ENCODE results near the gene ATP1B3. TPM values are rescaled to one million over a fixed set of nuclear protein-coding genes. Genes with fewer than 3 reads are reported as not detected.

ATP1B3 gene
- total RNA-seq, 1 donor from 2014 or later: 184 TPM

- H3K27ac Mint-ChIP-seq (ENCODE audit: unreplicated experiment): no peak overlapping the region
- TF ChIP-seq CTCF (IDR thresholded peaks at IDR 0.05; ENCODE audit: partially characterized antibody, unreplicated experiment): no peak
- peaks cover 5% of the 10 kb centered on the region for H3K9me3 Mint-ChIP-seq (ENCODE audit: unreplicated experiment)
- no peaks in the 10 kb centered on the region for H3K36me3 Mint-ChIP-seq (ENCODE audit: unreplicated experiment)
- DNase-seq: no peak
- peaks cover 2% of the 10 kb centered on the region for H3K27me3 Mint-ChIP-seq (ENCODE audit: unreplicated experiment)
- H3K4me3 Mint-ChIP-seq (ENCODE audit: unreplicated experiment): no peak overlapping the region
- peaks cover 2% of the 10 kb centered on the region for H3K4me1 Mint-ChIP-seq (ENCODE audit: low read depth, unreplicated experiment)
Measured at GRCh38 chr3:141835557-141836229, 40.8 kb upstream of the ATP1B3 start.

GRCh38 chr3:141839389-141839788, 37.1 kb upstream of the ATP1B3 start:
- H3K36me3 Mint-ChIP-seq (ENCODE audit: unreplicated experiment): no peaks in the 10 kb centered on the region
- H3K9me3 Mint-ChIP-seq (ENCODE audit: unreplicated experiment): peaks cover 2% of the 10 kb centered on the region
- H3K4me1 Mint-ChIP-seq (ENCODE audit: low read depth, unreplicated experiment): no peaks in the 10 kb centered on the region
- H3K27ac Mint-ChIP-seq (ENCODE audit: unreplicated experiment): no peak overlapping the region
- H3K4me3 Mint-ChIP-seq (ENCODE audit: unreplicated experiment): no peak overlapping the region
- no peak for DNase-seq
- no peak for TF ChIP-seq CTCF (IDR thresholded peaks at IDR 0.05; ENCODE audit: partially characterized antibody, unreplicated experiment)
- H3K27me3 Mint-ChIP-seq (ENCODE audit: unreplicated experiment): peaks cover 3% of the 10 kb centered on the region

GRCh38 chr3:141840737-141841544, 35.5 kb upstream of the ATP1B3 start:
- Mint-ChIP-seq H3K36me3 (ENCODE audit: unreplicated experiment) (no peaks in the 10 kb centered on the region), H3K4me3 (ENCODE audit: unreplicated experiment) (no peak overlapping the region), H3K27me3 (ENCODE audit: unreplicated experiment) (peaks cover 2% of the 10 kb centered on the region), H3K4me1 (ENCODE audit: low read depth, unreplicated experiment) (no peaks in the 10 kb centered on the region), H3K9me3 (ENCODE audit: unreplicated experiment) (peaks cover 2% of the 10 kb centered on the region), H3K27ac (ENCODE audit: unreplicated experiment) (no peak overlapping the region)
- TF ChIP-seq CTCF (IDR thresholded peaks at IDR 0.05; ENCODE audit: partially characterized antibody, unreplicated experiment): no peak
- no peak for DNase-seq

- no peaks in the 10 kb centered on the region for H3K4me1 Mint-ChIP-seq (ENCODE audit: low read depth, unreplicated experiment)
- no peak for TF ChIP-seq CTCF (IDR thresholded peaks at IDR 0.05; ENCODE audit: partially characterized antibody, unreplicated experiment)
- no peak overlapping the region for H3K27ac Mint-ChIP-seq (ENCODE audit: unreplicated experiment)
- H3K4me3 Mint-ChIP-seq (ENCODE audit: unreplicated experiment): no peak overlapping the region
- no peak for DNase-seq
- peaks cover 4% of the 10 kb centered on the region for H3K27me3 Mint-ChIP-seq (ENCODE audit: unreplicated experiment)
- no peaks in the 10 kb centered on the region for H3K36me3 Mint-ChIP-seq (ENCODE audit: unreplicated experiment)
- peaks cover 4% of the 10 kb centered on the region for H3K9me3 Mint-ChIP-seq (ENCODE audit: unreplicated experiment)
Measured at GRCh38 chr3:141844108-141844507, 32.3 kb upstream of the ATP1B3 start.

- H3K4me1 Mint-ChIP-seq (ENCODE audit: low read depth, unreplicated experiment): no peaks in the 10 kb centered on the region
- peaks cover 2% of the 10 kb centered on the region for H3K9me3 Mint-ChIP-seq (ENCODE audit: unreplicated experiment)
- peaks cover 4% of the 10 kb centered on the region for H3K27me3 Mint-ChIP-seq (ENCODE audit: unreplicated experiment)
- DNase-seq: no peak
- no peaks in the 10 kb centered on the region for H3K36me3 Mint-ChIP-seq (ENCODE audit: unreplicated experiment)
- H3K4me3 Mint-ChIP-seq (ENCODE audit: unreplicated experiment): no peak overlapping the region
- H3K27ac Mint-ChIP-seq (ENCODE audit: unreplicated experiment): no peak overlapping the region
- no peak for TF ChIP-seq CTCF (IDR thresholded peaks at IDR 0.05; ENCODE audit: partially characterized antibody, unreplicated experiment)
Measured at GRCh38 chr3:141844812-141845211, 31.6 kb upstream of the ATP1B3 start.
